Smooth muscle cell (in vitro differentiated cells): ENCODE results near the gene KIAA0232. TPM values are rescaled to one million over a fixed set of nuclear protein-coding genes. Genes with fewer than 3 reads are reported as not detected.
A peak's percentile ranks its signal among the peaks of the same experiment; 100 is the strongest.

ENCODE experiments used
- DNase-seq: peaks from one replicate; lab custom pipeline; 2025; ENCODE audit not compliant: unreplicated experiment; lab: John Stamatoyannopoulos, UW
- H2AFZ ChIP-seq: fragments of 200-600 bp; sonication (generic); 2 replicates; pipeline ENCODE4 v1.6.0; 2016; ENCODE audit warnings: antibody characterized with exemption, low read depth, mild to moderate bottlenecking
- H3F3A ChIP-seq: fragments of 200-600 bp; sonication (generic); 2 replicates; pipeline ENCODE4 v1.6.0; 2017; ENCODE audit warnings: antibody characterized with exemption, low read depth
- H3K27ac ChIP-seq: fragments of 200-600 bp; sonication (generic); 2 replicates; pipeline ENCODE4 v1.5.1; 2016; ENCODE audit warnings: low read depth, mild to moderate bottlenecking
- H3K27me3 ChIP-seq: fragments of 200-600 bp; sonication (generic); 2 replicates; pipeline ENCODE4 v1.6.1; 2016; ENCODE audit warnings: low read depth, mild to moderate bottlenecking
- H3K36me3 ChIP-seq: fragments of 200-600 bp; sonication (generic); 2 replicates; pipeline ENCODE4 v1.5.1; 2016; ENCODE audit warnings: low read depth
- H3K4me1 ChIP-seq: fragments of 200-600 bp; sonication (generic); 2 replicates; pipeline ENCODE4 v1.5.1; 2016; ENCODE audit warnings: low read depth
- H3K4me2 ChIP-seq: fragments of 200-600 bp; sonication (generic); 2 replicates; pipeline ENCODE4 v1.6.0; 2016; ENCODE audit warnings: mild to moderate bottlenecking
- H3K4me3 ChIP-seq: fragments of 200-600 bp; sonication (generic); 2 replicates; pipeline ENCODE4 v1.5.1; 2016; ENCODE audit warnings: mild to moderate bottlenecking
- H3K79me2 ChIP-seq: fragments of 200-600 bp; sonication (generic); 2 replicates; pipeline ENCODE4 v1.6.0; 2016; ENCODE audit warnings: low read depth, mild to moderate bottlenecking
- H3K9ac ChIP-seq: fragments of 200-600 bp; sonication (generic); 2 replicates; pipeline ENCODE4 v1.6.0; 2016; ENCODE audit warnings: low read depth
- H3K9me3 ChIP-seq: fragments of 200-600 bp; sonication (generic); replicated peaks from 2 replicates; pipeline ENCODE4 v1.5.1; 2016; ENCODE audit warnings: low read depth
- H4K20me1 ChIP-seq: fragments of 200-600 bp; sonication (generic); 2 replicates; pipeline ENCODE4 v1.6.0; 2016; ENCODE audit warnings: low read depth
- CTCF ChIP-seq: fragments of 200-600 bp; sonication (generic); IDR thresholded peaks from 2 replicates; pipeline ENCODE4 v1.5.1; 2017; ENCODE audit warnings: borderline replicate concordance, mild to moderate bottlenecking, antibody characterized with exemption; ENCODE audit not compliant: insufficient read depth, poor library complexity, severe bottlenecking
- WGBS: methylation state at CpG from one replicate; pipeline ENCODE4 v1.1.7; 2016; ENCODE audit warnings: low lambda C conversion rate; 5-methylcytosine and 5-hydroxymethylcytosine counted together
- polyA plus RNA-seq: library from polyadenylated mRNA; unstranded; fragments of >200 nt; fragmentation: Nextera tagmentation; extraction: Ambion mirVana; gene quantifications from 2 replicates; pipeline ENCODE4 v1.2.1, GENCODE V29; 2016
- total RNA-seq: library from RNA; depleted of rRNA; stranded (reverse); fragments of >200 nt; gene quantifications from 2 replicates; pipeline ENCODE4 v1.2.3, GENCODE V29; 2014

KIAA0232 gene
- total and polyA plus RNA-seq, 2 experiments from 2014 or later = 8.4 to 16.6 TPM

GRCh38 chr4:6881908-6882307 is 99.4 kb downstream of the KIAA0232 start:
- no peak overlapping the region for H3K4me3 ChIP-seq
- H3K27me3 ChIP-seq = no peaks in the 10 kb centered on the region
- no peak overlapping the region for H3K27ac ChIP-seq
- no peak for DNase-seq
- no peak overlapping the region for H3K9ac ChIP-seq
- no peaks in the 10 kb centered on the region for H3K9me3 ChIP-seq
- H3K36me3 ChIP-seq = peaks cover 9% of the 10 kb centered on the region
- 95% methylated on average over 16 of the region's 16 CpGs for WGBS
- no peak for TF ChIP-seq CTCF
- no peaks in the 10 kb centered on the region for H4K20me1 ChIP-seq
- no peak overlapping the region for H2AFZ ChIP-seq
- no peaks in the 10 kb centered on the region for H3K79me2 ChIP-seq
- H3K4me1 ChIP-seq = peaks cover 14% of the 10 kb centered on the region
- H3K4me2 ChIP-seq = no peak overlapping the region
- peaks cover 8% of the 10 kb centered on the region for H3F3A ChIP-seq

GRCh38 chr4:6884341-6884870 is 101.9 kb downstream of the KIAA0232 start:
- H3K79me2 ChIP-seq = no peaks in the 10 kb centered on the region
- H3K4me2 ChIP-seq = no peak overlapping the region
- H3K36me3 ChIP-seq = no peaks in the 10 kb centered on the region
- H3K9ac ChIP-seq = no peak overlapping the region
- H3K27me3 ChIP-seq = no peaks in the 10 kb centered on the region
- H3K4me3 ChIP-seq = no peak overlapping the region
- H3K9me3 ChIP-seq = no peaks in the 10 kb centered on the region
- H3K27ac ChIP-seq = no peak overlapping the region
- 79% methylated on average over 3 of the region's 3 CpGs for WGBS
- H3F3A ChIP-seq = peaks cover 8% of the 10 kb centered on the region
- no peak overlapping the region for H2AFZ ChIP-seq
- no peak for TF ChIP-seq CTCF
- H4K20me1 ChIP-seq = no peaks in the 10 kb centered on the region
- peaks cover 14% of the 10 kb centered on the region for H3K4me1 ChIP-seq
- no peak for DNase-seq

- peaks cover 14% of the 10 kb centered on the region for H3K4me1 ChIP-seq
- H3K9ac ChIP-seq = peak overlapping the region; percentile 17
- H3K4me3 ChIP-seq = no peak overlapping the region
- no peaks in the 10 kb centered on the region for H3K9me3 ChIP-seq
- H3K27me3 ChIP-seq = no peaks in the 10 kb centered on the region
- H4K20me1 ChIP-seq = no peaks in the 10 kb centered on the region
- H3K79me2 ChIP-seq = no peaks in the 10 kb centered on the region
- DNase-seq = no peak
- peak overlapping the region; percentile 72 for H3K27ac ChIP-seq
- no peaks in the 10 kb centered on the region for H3K36me3 ChIP-seq
- TF ChIP-seq CTCF = no peak
- peak overlapping the region; percentile 31 for H3K4me2 ChIP-seq
- H3F3A ChIP-seq = peaks cover 8% of the 10 kb centered on the region
- 69% methylated on average over 15 of the region's 15 CpGs for WGBS
- no peak overlapping the region for H2AFZ ChIP-seq
Measured at GRCh38 chr4:6885953-6886557, 103.5 kb downstream of the KIAA0232 start.

GRCh38 chr4:6886886-6887285 is 104.4 kb downstream of the KIAA0232 start:
- H4K20me1 ChIP-seq = no peaks in the 10 kb centered on the region
- H3K4me2 ChIP-seq = no peak overlapping the region
- H3F3A ChIP-seq = peaks cover 8% of the 10 kb centered on the region
- no peaks in the 10 kb centered on the region for H3K79me2 ChIP-seq
- no peaks in the 10 kb centered on the region for H3K27me3 ChIP-seq
- H3K9ac ChIP-seq = no peak overlapping the region
- H2AFZ ChIP-seq = no peak overlapping the region
- TF ChIP-seq CTCF = no peak
- H3K4me3 ChIP-seq = no peak overlapping the region
- DNase-seq = no peak
- 87% methylated on average over 10 of the region's 10 CpGs for WGBS
- H3K4me1 ChIP-seq = peaks cover 14% of the 10 kb centered on the region
- no peaks in the 10 kb centered on the region for H3K36me3 ChIP-seq
- no peak overlapping the region for H3K27ac ChIP-seq
- no peaks in the 10 kb centered on the region for H3K9me3 ChIP-seq
